HG03457 (cell line): ENCODE data around the gene ZFY.
"Not testable (repeated sequence)": the region's sequence is repeated elsewhere in the genome, so short reads cannot be mapped to it uniquely, and the experiment has no call there.

Source experiments
- ATAC-seq: cut with Tn5 transposase; IDR thresholded peaks from one replicate; pipeline ENCODE4 v1.9.1; 2021; ENCODE audit warnings: moderate number of reproducible peaks; ENCODE audit not compliant: unreplicated experiment

ZFY gene

GRCh38 chrY:2972708-2973107 is 37.5 kb downstream of the ZFY start:
- no peak for ATAC-seq

- no peak for ATAC-seq
Observed at GRCh38 chrY:2973110-2973751, 38.0 kb downstream of the ZFY start.

DNA sequence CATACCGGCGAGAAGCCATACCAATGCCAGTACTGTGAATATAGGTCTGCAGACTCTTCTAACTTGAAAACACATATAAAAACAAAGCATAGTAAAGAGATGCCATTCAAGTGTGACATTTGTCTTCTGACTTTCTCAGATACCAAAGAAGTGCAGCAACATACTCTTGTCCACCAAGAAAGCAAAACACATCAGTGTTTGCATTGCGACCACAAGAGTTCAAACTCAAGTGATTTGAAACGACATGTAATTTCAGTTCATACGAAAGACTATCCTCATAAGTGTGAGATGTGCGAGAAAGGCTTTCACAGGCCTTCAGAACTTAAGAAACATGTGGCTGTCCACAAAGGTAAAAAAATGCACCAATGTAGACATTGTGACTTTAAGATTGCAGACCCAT is 44.1 kb downstream of the ZFY start:
- no peak for ATAC-seq

GRCh38 chrY:2984491-2984890 is 49.3 kb downstream of the ZFY start:
- no peak for ATAC-seq

DNA sequence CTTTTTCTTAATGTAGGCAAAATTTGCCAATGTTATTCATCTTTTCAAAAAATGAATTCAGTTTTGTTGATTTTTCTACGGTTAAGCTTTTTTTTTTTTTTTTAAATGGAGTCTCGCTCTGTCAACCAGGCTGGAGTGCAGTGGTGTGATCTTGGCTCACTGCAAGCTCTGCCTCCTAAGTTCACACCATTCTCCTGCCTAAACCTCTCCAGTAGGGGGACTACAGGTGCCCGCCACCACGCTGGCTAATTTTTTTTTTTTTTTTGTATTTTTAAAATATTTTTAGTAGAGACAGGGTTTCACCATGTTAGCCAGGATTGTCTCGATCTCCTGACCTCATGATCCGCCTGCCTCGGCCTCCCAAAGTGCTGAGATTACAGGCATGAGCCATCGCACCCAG is 52.0 kb downstream of the ZFY start:
- not testable (repeated sequence) for ATAC-seq

DNA sequence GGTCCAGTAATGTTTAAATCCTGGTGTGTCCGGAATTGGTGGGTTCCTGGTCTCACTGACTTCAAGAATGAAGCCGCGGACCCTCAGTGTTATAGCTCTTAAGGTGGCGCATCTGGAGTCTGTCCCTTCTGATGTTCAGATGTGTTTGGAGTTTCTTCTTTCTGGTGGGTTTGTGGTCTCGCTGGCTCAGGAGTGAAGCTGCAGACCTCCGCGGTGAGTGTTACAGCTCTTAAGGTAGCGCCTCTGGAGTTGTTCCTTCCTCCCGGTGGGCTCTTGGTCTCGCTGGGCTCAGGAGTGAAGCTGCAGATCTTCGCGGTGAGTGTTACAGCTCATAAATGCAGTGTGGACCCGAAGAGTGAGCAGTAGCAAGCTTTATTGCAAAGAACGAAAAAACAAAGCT is 62.2 kb downstream of the ZFY start:
- not testable (repeated sequence) for ATAC-seq

GRCh38 chrY:3002190-3002589 is 67.0 kb downstream of the ZFY start:
- no peak for ATAC-seq

GRCh38 chrY:3002680-3003515 is 67.7 kb downstream of the ZFY start:
- ATAC-seq, result peak; percentile 38

DNA sequence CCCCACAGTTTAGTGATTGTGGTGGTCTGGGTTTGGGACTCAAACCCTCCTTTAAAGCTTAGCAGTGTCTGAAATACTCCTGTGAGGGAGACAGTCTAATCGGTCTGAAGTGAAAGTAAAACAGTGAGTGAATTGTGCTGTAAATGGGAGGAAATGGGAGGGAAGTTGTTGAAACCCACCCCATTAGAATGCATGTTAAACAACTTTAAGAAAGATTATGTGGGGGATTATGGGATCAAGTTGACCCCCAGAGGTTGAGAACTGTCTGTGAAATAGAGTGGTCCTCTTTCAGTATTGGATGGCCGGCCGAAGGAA is 68.3 kb downstream of the ZFY start:
- ATAC-seq, result peak; percentile 13

DNA sequence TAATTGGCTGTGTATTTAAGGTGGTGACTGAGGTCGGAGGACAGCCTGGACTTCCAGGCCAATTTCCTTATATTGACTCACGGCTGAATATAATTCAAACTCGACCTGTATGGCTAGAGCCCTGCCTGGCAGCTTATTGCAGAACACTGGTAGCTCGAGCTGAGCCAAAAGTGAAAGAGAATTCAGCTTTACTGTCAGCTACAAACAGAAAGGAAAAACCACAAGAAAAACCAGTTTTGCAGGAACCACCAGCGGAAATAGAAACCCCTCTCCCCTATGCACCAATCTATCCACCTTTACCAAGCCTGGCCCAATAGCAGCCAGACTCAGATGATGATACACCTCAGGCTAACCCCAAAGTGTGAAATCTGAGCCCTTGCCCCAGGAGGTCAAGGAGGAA is 68.7 kb downstream of the ZFY start:
- ATAC-seq, result peak; percentile 60

GRCh38 chrY:3006031-3006430 is 70.8 kb downstream of the ZFY start:
- ATAC-seq, result not testable (repeated sequence)

DNA sequence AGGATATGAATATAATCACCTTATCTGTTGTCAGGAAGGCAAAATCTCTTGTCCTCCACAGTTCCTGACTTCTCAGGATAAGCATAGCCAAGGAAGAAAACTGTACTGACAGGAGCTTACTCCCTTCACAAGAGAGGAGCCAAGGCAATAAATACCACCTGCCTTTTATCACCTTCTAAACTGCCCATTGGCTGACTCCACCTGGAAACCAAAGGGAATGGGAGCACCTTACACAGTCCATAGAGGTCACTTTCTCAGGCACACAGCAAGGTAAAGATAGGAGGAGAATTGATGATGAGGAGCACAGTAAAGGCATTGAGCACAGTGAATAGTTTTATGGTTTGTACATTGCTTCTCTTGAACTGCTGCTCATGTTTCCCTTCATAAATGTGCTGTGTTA is 72.8 kb downstream of the ZFY start:
- ATAC-seq, result no peak

- ATAC-seq, result no peak
Observed at GRCh38 chrY:3012226-3012625, 77.0 kb downstream of the ZFY start.

DNA sequence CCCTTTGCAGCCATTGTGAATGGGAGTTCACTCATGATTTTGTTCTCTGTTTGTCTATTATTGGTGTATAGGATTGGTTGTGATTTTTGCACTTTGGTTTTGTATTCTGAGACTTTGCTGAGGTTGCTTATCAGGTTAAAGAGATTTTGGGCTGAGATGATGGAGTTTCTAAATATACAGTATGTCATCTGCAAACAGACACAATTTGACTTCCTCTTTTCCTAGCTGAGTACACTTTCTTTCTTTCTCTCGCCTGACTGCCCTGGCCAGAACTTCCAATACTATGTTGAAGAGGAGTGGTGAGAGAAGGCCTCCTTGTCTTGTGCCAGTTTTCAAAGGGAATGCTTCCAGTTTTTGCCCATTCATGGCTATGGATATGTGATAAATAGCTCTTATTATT is 81.4 kb downstream of the ZFY start:
- ATAC-seq, result no peak

GRCh38 chrY:3018546-3018945 is 83.4 kb downstream of the ZFY start:
- no peak for ATAC-seq

DNA sequence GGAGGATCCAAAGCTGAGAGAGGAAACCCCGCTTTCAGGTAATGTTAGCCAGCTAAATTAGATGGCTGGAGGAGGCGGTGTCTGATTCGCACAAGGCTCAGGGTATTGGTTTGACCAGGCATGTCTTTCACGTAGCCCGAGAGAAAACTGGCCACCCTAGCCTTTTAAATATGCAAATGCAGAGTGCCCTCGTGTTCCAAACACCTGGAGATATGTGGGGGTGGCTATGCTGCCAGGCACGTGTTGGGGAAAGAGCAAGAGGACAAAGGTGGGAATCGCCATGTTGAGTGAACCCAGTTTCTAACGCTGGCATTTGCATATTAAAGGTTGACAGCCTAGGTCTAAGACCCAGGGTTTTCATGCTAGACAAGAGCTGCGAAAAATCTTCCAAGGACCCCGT is 84.4 kb downstream of the ZFY start:
- no peak for ATAC-seq

DNA sequence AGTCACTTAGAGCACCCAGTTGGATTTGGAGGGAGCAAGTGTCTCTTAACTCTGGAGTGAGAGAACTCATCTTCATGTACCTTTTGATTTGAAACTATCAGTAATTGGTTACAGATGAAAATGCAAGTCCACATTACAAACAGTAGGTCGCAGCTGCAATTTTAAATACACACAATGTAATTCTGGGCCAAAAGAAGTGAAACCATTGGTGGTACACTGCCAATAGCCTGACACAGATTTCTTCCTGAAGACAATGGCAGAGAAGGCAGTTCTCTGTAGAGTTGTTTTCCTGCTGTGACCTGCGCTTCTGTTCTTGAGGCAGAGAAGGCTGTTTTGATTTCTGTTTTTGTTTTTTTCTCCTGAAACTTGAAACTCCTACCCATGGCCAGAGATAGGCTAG is 86.0 kb downstream of the ZFY start:
- ATAC-seq, result no peak

- no peak for ATAC-seq
Observed at GRCh38 chrY:3023606-3024005, 88.4 kb downstream of the ZFY start.

DNA sequence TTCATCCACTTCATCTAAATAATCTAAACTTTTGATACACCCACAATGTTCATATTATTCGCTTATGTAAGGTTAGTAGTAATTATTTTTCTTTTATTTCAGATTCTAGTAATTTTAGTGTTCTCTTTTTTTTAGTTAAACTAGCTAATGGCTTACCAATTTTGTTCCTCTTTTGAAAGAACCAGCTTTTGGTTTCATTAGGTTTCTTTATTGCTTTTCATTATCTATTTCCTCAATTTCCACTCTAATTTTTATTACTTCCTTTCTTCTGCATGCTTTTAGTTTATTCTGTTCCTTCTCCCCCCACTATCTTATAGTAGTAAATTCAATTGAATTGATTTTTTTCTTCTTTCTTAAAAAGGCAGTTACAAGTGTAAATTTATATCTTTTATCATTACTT is 90.2 kb downstream of the ZFY start:
- ATAC-seq, result no peak
